IPS-15b (cell line): ENCODE data around the gene GRAMD2A.
"Not testable (repeated sequence)": the region's sequence is repeated elsewhere in the genome, so short reads cannot be mapped to it uniquely, and the experiment has no call there.

Source experiments
- H3K27me3 ChIP-seq: one replicate; pipeline ENCODE4 v1.6.1; 2013; ENCODE audit warnings: low read length; ENCODE audit not compliant: control insufficient read depth, insufficient read depth
- H3K36me3 ChIP-seq: one replicate; pipeline ENCODE4 v1.6.1; 2013; ENCODE audit warnings: low read length; ENCODE audit not compliant: control insufficient read depth, insufficient read depth
- H3K4me1 ChIP-seq: one replicate; pipeline ENCODE4 v1.6.1; 2013; ENCODE audit warnings: mild to moderate bottlenecking, low read length; ENCODE audit not compliant: control insufficient read depth, insufficient read depth
- H3K4me3 ChIP-seq: one replicate; pipeline ENCODE4 v1.5.1; 2013; ENCODE audit warnings: low read depth, low read length
- H3K9ac ChIP-seq: one replicate; pipeline ENCODE4 v1.6.1; 2013; ENCODE audit warnings: low read depth, mild to moderate bottlenecking, low read length
- H3K9me3 ChIP-seq: one replicate; pipeline ENCODE4 v1.6.1; 2013; ENCODE audit warnings: mild to moderate bottlenecking, low read length; ENCODE audit not compliant: control insufficient read depth, insufficient read depth

The GRAMD2A gene

DNA sequence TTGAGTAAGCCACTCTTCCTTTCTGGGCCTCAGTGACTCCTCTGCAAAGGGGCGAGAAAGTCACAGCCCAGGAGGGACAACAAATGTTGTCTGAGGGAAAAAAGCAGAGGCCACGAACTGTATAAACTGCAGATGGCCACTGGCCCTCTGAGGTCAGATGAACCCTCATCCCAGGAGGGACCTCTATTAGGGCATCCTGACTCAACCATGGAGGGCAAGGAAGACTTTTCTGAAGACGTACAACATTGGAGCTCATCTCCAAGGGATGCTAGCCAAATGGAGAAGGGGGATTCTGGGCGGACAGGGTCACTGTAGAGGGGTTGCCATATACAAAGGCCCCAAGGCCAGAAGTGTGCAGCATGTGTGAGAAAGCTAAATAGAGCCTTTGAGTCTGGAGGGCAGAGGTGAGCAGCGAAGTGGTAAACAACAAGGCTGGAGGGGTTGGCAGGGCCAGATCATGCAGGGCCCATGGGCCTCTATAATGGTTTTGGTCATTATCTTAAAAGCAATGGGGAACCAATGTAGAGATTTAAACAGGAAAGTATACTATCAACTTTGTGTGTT is 16.7 kb downstream of the GRAMD2A start:
- no peak overlapping the region for H3K4me3 ChIP-seq
- no peaks in the 10 kb centered on the region for H3K9me3 ChIP-seq
- peaks cover 3% of the 10 kb centered on the region for H3K4me1 ChIP-seq
- H3K36me3 ChIP-seq: no peaks in the 10 kb centered on the region
- peaks cover 7% of the 10 kb centered on the region for H3K27me3 ChIP-seq
- no peak overlapping the region for H3K9ac ChIP-seq

DNA sequence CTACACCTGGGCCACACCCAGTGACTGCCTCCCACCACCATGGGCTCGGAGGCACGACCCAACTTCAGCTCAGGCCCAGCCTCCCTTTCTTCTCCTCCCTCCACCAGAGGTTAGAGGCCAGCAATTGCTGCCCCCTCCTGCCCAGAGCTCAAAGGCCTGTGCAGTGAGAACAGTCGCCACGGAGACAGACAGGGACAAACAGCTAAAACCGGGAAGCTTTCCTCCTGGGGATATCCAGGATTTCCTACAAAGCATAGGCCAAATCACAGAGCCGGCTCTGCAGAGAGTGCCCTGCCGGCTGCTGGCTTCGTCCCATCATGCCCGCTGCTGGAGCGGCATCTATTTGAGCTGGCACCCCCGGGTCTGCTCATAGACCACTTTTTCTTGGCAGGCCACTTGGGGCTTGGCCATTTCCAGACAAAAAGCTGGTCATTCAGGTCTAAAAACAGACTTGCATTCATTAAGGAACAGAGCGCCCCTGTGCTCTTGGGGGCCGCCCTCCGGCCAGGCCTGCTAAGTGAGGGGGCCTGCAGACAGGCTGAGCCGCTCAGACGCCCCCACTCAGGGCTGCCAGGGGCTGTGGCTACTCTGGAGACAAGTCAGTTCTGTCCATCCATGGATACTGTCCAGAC is 17.5 kb downstream of the GRAMD2A start:
- Histone ChIP-seq H3K27me3 (peaks cover 7% of the 10 kb centered on the region), H3K36me3 (no peaks in the 10 kb centered on the region), H3K4me1 (peaks cover 3% of the 10 kb centered on the region), H3K4me3 (no peak overlapping the region), H3K9me3 (no peaks in the 10 kb centered on the region), H3K9ac (no peak overlapping the region)

DNA sequence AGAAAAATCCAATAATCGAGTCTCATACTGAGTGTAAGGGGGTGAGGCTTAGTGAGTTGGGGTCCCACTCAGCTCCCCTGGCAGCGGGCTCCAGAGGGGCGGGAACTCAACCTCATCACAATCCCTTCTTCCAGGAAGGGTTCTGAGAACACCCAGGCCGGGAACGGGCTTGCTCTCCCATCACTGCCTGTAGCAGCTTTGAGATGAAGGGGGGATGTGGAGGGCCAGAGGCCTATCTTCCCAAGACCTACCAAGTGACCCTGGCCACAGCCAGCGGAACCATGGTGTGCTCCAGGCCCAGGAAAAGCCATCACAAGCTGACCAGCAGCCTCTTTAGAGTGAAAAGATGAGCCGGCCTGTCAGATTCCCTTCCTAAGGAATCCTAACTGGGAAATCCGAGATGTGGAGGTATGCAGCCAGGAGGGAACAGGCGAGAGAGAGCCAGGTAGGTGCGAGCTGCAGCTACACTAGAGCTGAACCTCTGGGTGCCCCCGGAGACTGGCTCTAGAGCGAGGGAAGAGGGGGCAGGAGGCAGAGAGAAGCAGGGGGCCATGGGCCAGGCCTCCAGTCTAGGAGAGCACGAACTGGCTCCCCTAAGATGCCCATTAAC is 18.5 kb downstream of the GRAMD2A start:
- Histone ChIP-seq H3K27me3 (peaks cover 6% of the 10 kb centered on the region), H3K36me3 (no peaks in the 10 kb centered on the region), H3K4me3 (no peak overlapping the region), H3K4me1 (peaks cover 3% of the 10 kb centered on the region), H3K9ac (no peak overlapping the region), H3K9me3 (no peaks in the 10 kb centered on the region)

DNA sequence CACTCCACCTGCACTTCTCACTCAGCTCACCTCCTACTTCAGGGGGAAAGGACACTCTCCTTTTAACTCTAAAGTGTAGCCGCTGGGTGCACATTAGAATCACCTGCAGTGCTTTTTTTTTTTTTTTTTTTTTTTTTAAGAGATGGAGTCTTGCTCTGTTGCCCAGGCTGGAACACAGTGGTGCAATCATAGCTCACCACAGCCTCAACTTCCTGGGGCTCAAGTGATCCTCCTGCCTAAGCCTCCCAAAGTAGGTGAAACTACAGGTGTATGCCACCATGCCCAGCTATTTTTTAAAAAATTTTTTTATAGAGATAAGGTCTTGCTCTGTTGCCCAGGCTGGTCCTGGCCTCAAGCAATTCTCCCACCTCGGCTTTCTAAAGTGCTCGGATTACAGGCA is 20.8 kb downstream of the GRAMD2A start:
- Histone ChIP-seq H3K9ac (no peak overlapping the region), H3K36me3 (no peaks in the 10 kb centered on the region), H3K4me1 (no peaks in the 10 kb centered on the region), H3K4me3 (no peak overlapping the region), H3K9me3 (no peaks in the 10 kb centered on the region), H3K27me3 (no peaks in the 10 kb centered on the region)

DNA sequence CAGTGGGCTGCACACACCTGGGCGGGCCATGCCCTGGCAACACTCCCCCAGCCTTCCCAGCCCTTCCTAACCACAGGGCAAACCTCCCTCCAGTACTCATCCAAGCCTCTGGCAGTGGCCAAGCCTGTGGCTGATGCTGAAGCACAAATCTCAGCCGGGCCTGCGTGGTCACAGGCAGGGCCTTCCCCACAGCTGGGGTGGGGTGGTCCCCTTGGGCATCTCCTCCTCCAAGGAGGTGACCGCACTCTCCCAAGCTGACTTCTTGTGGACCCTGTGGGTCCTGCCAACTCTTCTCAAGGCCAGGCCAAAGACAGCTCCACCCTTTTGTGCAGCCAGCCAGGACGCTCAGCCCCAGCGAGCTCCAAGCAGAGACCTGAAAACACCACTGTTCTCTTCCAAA is 21.4 kb downstream of the GRAMD2A start:
- no peaks in the 10 kb centered on the region for H3K4me1 ChIP-seq
- H3K27me3 ChIP-seq: no peaks in the 10 kb centered on the region
- no peak overlapping the region for H3K4me3 ChIP-seq
- no peak overlapping the region for H3K9ac ChIP-seq
- no peaks in the 10 kb centered on the region for H3K9me3 ChIP-seq
- no peaks in the 10 kb centered on the region for H3K36me3 ChIP-seq

DNA sequence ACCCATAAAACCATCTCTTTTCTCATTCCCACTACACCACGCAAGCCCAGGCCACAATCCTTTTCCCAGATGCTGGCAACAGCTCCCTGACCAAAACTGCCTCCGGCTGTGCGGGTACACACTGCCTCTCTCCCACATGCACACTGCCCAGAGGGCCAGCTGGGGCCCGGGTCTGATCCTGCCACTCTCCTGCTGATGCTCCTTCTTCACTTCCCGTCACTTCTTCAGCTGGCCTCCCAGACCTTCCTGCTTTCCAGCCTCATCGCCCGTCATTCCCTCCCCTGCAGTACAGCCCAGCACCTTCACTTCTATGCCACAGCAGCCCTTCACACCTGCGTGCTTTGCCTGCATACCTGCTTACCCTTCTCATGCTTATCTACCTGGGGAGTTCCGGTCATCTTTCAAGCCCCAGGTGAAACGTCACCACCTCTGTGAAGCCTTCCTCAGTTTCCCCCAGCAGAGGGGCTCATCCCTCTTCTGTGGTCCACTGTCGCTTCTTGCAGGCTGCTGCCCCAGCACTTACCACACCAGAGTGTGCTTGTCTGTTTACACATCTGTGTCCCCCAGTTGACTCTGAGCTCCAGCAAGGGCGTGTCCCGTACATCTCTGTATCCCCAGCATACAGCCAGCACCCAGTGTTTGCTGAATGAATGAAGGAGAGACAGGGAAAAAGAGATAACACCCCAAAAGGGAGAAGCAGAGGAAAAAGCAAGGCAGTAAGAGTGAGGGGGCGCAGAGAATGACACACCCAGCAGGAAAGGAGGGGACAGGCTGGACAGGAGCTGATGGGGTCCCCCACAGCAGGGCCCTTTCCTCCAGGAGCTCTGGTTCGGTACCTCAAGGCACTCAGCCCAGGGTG is 22.2 kb downstream of the GRAMD2A start:
- Histone ChIP-seq H3K9ac (no peak overlapping the region), H3K4me1 (no peaks in the 10 kb centered on the region), H3K4me3 (no peak overlapping the region), H3K27me3 (no peaks in the 10 kb centered on the region), H3K36me3 (no peaks in the 10 kb centered on the region), H3K9me3 (no peaks in the 10 kb centered on the region)

DNA sequence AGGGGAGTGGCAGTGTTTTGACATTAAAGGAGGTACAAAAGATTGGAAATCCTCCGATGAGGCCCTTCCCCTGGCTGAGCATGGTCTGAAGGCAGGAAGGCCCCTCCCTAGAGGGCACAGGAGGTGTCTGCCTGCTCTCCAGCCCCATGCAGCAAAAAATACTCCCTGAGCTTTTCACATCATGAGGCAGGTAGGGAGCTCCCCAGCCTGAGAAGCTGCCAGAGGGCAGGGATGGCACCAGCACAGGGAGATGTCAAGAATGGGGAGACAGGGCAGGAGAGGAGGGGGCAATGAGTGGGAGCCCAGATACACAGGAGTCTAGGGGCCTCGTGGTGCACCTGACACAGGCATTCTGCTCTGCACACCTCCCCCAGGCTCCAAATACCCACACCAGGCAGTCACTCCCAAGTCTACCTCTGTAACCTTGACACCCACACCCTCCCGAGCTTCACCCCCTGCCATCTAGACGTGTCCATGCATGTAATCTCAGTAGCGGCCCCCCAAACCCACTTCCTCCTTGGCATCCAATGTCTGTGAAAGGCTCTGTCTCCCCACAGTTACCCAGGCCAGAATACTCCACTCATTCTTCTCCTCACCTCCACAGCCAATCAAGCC is 22.9 kb downstream of the GRAMD2A start:
- Histone ChIP-seq H3K4me1 (no peaks in the 10 kb centered on the region), H3K4me3 (no peak overlapping the region)

DNA sequence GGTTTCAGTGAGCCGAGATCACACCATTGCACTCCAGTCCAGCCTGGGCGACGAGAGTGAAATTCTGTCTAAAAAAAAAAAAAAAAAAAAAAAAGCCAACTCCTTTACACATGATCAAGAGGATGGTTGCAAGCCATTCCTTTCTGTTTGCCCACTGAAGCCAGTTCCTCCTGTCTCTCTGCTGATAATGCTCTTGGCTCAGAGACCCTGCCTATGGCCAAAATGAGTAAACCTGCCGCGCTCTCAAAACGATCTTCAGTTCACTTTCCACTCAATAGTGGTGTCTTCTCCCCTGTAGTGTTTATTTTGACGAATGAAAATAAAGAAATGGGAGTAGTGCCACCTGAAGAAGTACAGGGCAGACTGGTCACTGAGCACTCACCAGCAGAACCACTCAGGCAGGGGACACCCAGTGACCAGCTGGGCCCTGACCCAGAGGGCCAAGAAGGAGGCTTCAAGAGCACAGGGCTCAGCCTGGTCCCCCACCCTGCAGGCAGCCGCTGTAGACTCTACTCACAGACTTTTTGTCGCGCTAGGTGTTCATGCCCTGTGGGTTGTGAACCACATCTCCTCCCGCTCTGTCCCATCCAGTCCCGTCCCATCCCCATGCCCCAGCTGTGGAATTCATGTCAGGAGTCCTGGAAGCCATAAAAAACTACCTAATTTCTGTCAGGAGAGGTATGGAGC is 23.6 kb downstream of the GRAMD2A start:
- Histone ChIP-seq H3K4me1 (no peaks in the 10 kb centered on the region), H3K27me3 (no peaks in the 10 kb centered on the region), H3K9me3 (no peaks in the 10 kb centered on the region), H3K4me3 (no peak overlapping the region), H3K9ac (no peak overlapping the region), H3K36me3 (no peaks in the 10 kb centered on the region)

More for the DNA sequence above, 22.9 kb downstream of the GRAMD2A start:
- Histone ChIP-seq H3K36me3 (no peaks in the 10 kb centered on the region), H3K27me3 (no peaks in the 10 kb centered on the region), H3K9ac (no peak overlapping the region), H3K9me3 (no peaks in the 10 kb centered on the region)

DNA sequence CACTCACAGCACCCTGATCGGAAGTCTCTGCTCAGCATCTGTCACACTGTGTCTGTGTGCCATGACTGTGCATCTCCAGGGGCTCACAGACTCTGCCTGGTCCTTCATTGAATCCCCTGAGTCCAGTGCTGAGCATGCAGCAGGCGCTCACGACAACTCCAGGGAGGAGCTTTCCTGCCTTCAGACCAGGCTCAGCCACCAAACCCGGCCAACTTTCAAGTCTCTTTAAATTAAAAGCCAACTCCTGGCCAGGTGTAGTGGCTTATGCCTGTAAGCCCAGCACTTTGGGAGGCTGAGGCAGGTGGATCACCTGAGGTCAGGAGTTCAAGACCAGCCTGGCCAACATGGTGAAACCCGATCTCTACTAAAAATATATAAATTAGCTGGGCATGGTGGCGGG is 24.2 kb downstream of the GRAMD2A start:
- Histone ChIP-seq H3K27me3 (no peaks in the 10 kb centered on the region), H3K4me1 (no peaks in the 10 kb centered on the region), H3K9ac (no peak overlapping the region), H3K36me3 (no peaks in the 10 kb centered on the region), H3K4me3 (no peak overlapping the region), H3K9me3 (no peaks in the 10 kb centered on the region)

DNA sequence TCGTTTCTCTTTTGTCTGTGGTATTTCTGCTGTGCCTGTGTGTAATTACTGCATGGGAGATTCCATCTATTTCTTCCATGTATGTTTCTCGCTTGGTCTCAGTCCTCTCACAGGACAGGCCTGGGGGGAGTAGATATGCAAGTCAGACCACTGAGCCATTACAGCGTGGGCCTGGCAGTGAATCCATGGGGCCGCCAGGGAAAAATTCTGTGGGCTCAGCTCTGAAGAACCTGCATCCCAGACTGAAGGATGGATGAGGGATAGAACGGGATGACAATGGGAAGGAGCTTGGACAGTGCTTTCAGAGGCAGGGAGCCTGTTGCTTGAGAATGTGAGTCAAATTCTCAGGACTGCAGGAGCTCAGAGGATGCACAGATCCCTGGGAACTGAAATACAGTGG is 24.8 kb downstream of the GRAMD2A start:
- Histone ChIP-seq H3K27me3 (no peaks in the 10 kb centered on the region), H3K36me3 (no peaks in the 10 kb centered on the region), H3K9me3 (no peaks in the 10 kb centered on the region), H3K4me1 (no peaks in the 10 kb centered on the region), H3K9ac (no peak overlapping the region), H3K4me3 (no peak overlapping the region)

DNA sequence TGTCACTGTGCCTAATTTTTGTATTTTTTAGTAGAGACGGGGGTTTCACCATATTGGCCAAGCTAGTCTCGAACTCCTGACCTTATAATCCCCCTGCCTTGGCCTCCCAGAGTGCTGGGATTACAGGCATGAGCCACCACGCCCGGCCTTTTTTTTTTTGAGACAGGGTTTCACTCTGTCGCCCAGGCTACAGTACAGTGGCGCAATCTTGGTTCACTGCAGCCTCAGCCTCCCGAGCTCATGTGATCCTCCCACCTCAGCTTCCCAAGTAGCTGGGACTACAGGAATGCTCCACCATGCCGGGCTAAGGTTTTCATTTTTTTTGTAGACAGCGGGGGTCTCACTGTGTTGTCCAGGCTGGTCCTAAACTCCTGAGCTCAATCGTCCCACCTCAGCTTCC is 25.6 kb downstream of the GRAMD2A start:
- not testable (repeated sequence) for H3K27me3 ChIP-seq, H3K36me3 ChIP-seq, H3K9ac ChIP-seq, H3K9me3 ChIP-seq, H3K4me1 ChIP-seq, H3K4me3 ChIP-seq
